HG03196 (cell line): Measurements from ENCODE around the gene ELL.

ENCODE experiments used
- ATAC-seq: cut with Tn5 transposase; IDR thresholded peaks from one replicate; pipeline ENCODE4 v1.9.1; 2021; ENCODE audit not compliant: unreplicated experiment

The ELL gene

DNA sequence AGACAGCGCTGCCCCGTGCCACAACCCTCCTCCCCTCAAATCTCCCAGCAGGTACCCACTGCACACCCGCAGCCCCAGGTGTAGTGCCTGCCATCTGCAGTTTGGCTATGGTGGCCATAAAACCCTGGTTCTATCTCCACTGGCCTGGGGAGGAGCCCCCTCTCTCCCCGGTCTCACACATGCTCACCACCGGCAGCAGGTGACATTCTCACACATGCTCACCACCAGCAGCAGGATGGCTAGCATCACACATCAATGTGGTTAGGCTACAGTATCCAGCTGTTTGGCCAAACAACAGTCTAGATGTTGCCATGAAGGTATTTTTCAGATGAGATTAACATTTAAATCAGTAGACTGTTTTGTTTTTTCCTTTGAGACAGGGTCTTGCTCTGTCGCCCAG is 31.1 kb downstream of the ELL start:
- no peak for ATAC-seq

- no peak for ATAC-seq
Observed at GRCh38 chr19:18489627-18490184, 32.2 kb downstream of the ELL start.

DNA sequence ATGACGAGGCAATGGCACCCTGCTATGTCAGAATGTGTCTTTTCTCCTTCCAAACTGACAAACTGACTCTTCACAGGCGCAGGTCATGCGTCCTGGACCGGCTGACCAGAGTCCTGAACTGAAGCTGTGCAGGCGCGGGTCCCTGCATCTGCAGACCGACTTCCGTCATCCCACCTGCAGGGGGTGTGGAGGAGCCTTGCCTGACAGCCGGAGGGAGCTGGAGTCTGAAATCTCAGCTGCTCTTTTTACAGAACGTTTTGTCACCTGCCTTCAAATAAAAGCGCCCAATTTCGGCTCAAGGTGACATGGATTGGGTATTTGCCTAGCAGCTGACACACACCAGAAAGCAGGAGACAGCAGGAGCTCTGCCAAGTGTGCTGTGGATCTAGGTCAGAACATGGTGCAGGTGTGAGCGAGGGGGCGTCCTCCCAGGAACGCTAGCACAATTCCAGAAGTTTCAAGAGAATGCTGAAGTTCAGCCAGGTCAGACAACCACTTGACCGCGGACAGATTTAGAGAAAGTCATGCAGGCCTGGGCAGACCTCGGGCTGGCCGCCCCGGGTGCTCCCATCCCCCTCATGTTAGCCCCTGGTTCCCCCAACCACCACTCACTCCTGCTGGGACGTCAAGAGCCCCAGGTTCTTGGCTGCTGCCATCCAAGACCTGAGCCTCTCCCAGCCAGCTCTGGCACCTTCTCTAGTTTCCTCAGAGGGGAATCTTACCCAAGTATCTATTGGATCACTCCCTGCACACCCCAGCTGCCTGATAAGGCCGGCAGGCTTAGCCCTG is 32.8 kb downstream of the ELL start:
- ATAC-seq: no peak

- ATAC-seq: no peak
Observed at GRCh38 chr19:18488403-18488723, 33.5 kb downstream of the ELL start.

- ATAC-seq: no peak
Observed at GRCh38 chr19:18487576-18488402, 34.1 kb downstream of the ELL start.

DNA sequence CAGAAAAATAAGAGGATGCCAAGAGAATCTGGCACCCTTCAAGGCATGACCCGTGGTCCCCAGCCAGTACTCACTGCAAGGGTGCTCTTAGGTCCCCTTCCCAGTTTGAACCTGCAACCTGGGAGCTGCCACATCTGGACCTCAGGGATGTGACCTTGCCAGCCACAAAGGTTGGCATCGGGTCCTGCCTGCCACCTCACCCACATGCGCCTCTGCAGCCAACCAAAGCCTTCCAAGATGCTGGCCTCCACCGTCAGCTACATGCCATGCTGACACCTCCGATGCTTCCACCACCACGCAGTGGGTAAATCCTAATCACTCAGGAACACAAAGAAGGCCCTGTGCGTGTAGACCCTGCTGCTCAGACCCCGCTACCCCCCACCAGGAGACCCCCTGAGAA is 35.1 kb downstream of the ELL start:
- no peak for ATAC-seq

DNA sequence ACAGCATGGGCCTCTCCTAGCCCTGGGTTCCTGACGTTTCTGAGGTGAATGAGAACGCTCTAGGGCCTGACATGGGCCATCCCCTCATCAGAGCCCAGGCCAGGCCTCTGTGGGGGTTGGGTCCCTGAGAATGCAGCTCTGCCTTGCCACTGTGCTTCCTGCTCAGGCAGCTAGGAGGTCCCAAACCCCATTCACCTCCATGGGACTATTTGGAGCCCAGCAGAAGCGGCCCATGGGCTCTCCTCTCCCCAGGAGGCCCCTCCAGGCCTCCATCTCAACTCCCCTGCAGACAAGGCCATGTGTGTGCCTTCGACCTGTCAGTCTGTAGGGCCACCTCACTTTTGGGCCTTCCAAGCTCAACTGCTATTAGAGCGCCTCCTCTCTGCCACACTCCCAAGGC is 36.9 kb downstream of the ELL start:
- no peak for ATAC-seq

GRCh38 chr19:18483119-18483890 is 38.6 kb downstream of the ELL start:
- no peak for ATAC-seq

- ATAC-seq: no peak
Observed at GRCh38 chr19:18481505-18482222, 40.2 kb downstream of the ELL start.

GRCh38 chr19:18480006-18480691 is 41.7 kb downstream of the ELL start:
- ATAC-seq: no peak

GRCh38 chr19:18478545-18479311 is 43.1 kb downstream of the ELL start:
- ATAC-seq: peak; percentile 81

GRCh38 chr19:18477974-18478373 is 43.9 kb downstream of the ELL start:
- no peak for ATAC-seq

DNA sequence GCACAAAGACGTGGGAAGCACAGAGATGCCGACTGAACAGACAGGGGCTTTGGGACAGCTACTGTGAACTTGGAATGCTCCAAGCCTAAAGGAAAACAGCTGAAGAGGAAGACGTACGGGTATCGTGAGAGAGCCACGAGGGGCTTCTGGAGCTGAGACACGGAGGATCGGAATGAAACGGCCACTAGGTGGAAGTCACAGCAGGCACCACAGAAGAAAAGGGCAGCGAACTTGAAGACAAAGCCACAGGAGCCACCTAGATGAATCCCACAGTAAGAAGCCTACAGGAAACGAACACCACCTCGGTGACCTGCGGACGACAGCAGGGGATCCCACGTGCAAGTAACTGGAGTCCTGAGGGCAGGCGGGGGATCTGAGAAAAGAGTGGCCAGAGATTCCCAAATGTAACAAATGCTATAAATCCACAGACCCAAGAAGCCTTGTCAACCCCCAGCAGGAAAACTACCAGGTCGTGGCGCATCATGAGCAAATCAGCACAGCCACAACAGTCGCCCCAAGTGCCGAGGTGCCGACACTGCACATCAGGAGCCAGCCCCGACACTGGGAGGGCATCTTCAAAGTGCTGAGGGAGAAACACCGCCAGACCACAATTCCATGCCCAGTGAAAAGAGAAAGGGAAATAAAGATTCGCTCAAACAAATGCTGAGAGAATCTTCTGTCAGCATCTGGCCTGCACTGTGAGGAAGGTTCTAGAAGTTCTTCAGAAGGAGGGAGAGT is 44.7 kb downstream of the ELL start:
- ATAC-seq: no peak

GRCh38 chr19:18476507-18477041 is 45.3 kb downstream of the ELL start:
- no peak for ATAC-seq

- ATAC-seq: no peak
Observed at GRCh38 chr19:18475762-18476331, 46.0 kb downstream of the ELL start.

DNA sequence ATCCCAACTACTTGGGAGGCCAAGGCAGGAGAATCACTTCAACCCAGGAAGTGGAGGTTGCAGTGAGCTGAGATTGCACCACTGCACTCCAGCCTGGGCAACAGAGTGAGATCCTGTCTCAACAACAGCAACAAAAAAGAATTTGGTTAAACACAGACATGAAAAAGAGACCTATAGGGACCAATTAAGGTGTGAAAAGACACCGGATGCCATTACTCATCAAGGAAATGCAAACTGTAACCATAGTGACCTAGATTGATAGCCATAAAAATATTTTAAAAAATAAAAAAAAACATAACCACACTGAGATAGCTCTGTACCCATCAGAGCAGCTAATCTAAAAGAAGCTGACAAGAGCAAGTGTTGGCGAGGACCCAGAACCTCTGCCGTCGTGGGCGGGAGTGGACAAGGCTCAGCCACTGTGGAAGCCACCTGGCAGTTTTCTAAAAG is 46.8 kb downstream of the ELL start:
- ATAC-seq: no peak

DNA sequence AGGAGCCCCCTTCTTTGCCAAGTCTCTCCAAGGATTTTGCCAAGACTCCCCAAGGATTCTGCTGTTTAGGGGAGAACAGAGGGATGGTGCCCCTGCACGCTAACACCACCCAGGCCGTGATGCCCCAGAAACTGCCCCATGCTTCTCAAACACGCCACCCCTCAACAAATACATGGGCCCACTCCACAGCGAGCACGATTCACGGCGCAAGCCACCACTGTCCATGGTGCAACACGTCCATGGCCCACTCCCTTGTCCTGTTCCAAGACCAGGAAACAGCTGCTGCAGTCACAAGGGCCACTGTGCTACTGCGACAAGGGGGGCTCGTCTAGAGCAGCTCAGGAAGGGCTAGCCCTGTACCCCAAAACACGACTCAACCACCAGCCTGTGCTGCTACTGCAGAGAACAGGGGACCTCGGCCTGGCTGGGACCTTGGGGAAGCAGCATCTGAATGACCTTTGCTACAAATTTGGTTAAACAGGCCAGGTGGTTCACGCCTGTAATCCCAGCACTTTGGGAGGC is 47.4 kb downstream of the ELL start:
- ATAC-seq: no peak

DNA sequence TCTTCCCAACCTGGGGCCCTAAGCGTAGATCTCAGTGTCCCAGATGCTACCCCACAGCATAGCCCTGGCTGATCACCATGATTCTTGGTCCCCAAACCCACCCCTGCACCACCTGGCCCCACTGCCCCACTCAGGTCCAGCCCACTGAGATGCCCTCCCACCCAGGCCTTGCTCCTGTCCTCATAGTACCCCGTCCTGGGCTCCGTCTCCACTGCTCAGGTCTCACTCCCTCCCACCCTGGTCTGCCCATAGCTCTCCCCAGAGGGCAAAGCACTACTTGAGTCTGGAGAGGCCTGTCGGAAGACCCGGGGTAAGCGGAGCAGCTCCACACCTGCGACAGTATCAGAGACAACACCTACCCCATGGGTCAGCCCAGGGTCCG is 48.2 kb downstream of the ELL start:
- ATAC-seq: no peak
